DND-41 (cell line): ENCODE measurements around the gene RPN2.

ENCODE experiments used
- ATAC-seq: fragments of 200-7000 bp; cut with Tn5 transposase; 3 replicates; pipeline ENCODE4 v1.9.1; 2021; ENCODE audit warnings: low read depth; ENCODE audit not compliant: insufficient read depth
- DNase-seq: peaks from one replicate; pipeline ENCODE4 v3.0.0-alpha.2; 2020
- H2AFZ ChIP-seq: 2 replicates; pipeline ENCODE4 v1.6.0; 2012; ENCODE audit warnings: low read depth, low read length
- H3K27ac ChIP-seq: 2 replicates; pipeline ENCODE4 v1.5.1; 2012; ENCODE audit warnings: low read length, inconsistent platforms
- H3K27me3 ChIP-seq: fragments of 200-600 bp; sonication (generic); 2 replicates; pipeline ENCODE4 v1.6.0; 2012; ENCODE audit warnings: low read length, mild to moderate bottlenecking, inconsistent platforms; ENCODE audit not compliant: insufficient read depth, poor library complexity
- H3K36me3 ChIP-seq: 2 replicates; pipeline ENCODE4 v1.5.1; 2012; ENCODE audit warnings: low read length, inconsistent platforms; ENCODE audit not compliant: insufficient read depth
- H3K4me1 ChIP-seq: 2 replicates; pipeline ENCODE4 v1.5.1; 2012; ENCODE audit warnings: mild to moderate bottlenecking, low read length; ENCODE audit not compliant: insufficient read depth
- H3K4me2 ChIP-seq: 2 replicates; pipeline ENCODE4 v1.6.0; 2012; ENCODE audit warnings: mild to moderate bottlenecking, moderate library complexity, low read length, inconsistent platforms; ENCODE audit not compliant: insufficient read depth
- H3K4me3 ChIP-seq, 2 experiments: fragments of 200-600 bp in 1 of 2; shearing (Covaris generic) in 1 of 2; 2 replicates each; pipeline ENCODE4 v1.5.1; 2012 to 2016; ENCODE audit warnings: inconsistent platforms in 2 of 2, low read length in 2 of 2, mild to moderate bottlenecking in 2 of 2, low read depth in 1 of 2, moderate library complexity in 1 of 2
- H3K79me2 ChIP-seq: 2 replicates; pipeline ENCODE4 v1.6.0; 2012; ENCODE audit warnings: low read length, inconsistent platforms; ENCODE audit not compliant: insufficient read depth
- H3K9ac ChIP-seq: 2 replicates; pipeline ENCODE4 v1.6.0; 2012; ENCODE audit warnings: low read depth, mild to moderate bottlenecking, inconsistent platforms, low read length, moderate library complexity
- H3K9me3 ChIP-seq: 2 replicates; pipeline ENCODE4 v1.5.1; 2012; ENCODE audit warnings: low read length, moderate library complexity, mild to moderate bottlenecking, inconsistent platforms; ENCODE audit not compliant: insufficient read depth, severe bottlenecking
- H4K20me1 ChIP-seq: 2 replicates; pipeline ENCODE4 v1.6.0; 2012; ENCODE audit warnings: low read length; ENCODE audit not compliant: insufficient read depth
- CTCF ChIP-seq: IDR thresholded peaks from 2 replicates; pipeline ENCODE4 v1.5.1; 2012; ENCODE audit warnings: borderline replicate concordance, low read length, moderate library complexity, mild to moderate bottlenecking; ENCODE audit not compliant: poor library complexity, severe bottlenecking; ENCODE audit errors: extremely low read depth
- EZH2 ChIP-seq: IDR thresholded peaks from 3 replicates; pipeline ENCODE4 v1.6.1; 2012; ENCODE audit warnings: borderline replicate concordance, low read depth, mild to moderate bottlenecking, moderate library complexity, low read length, inconsistent platforms; ENCODE audit not compliant: severe bottlenecking

RPN2 gene

GRCh38 chr20:37179683-37180524 is 774 bp downstream of the RPN2 start:
- peaks cover 31% of the 10 kb centered on the region for H3K36me3 ChIP-seq
- peak overlapping the region; percentile 88 for H2AFZ ChIP-seq
- TF ChIP-seq EZH2 (no peak), CTCF (no peak)
- peak overlapping the region; percentile 100 for H3K27ac ChIP-seq
- ATAC-seq (no peak), DNase-seq (no peak)
- H3K27me3 ChIP-seq = no peaks in the 10 kb centered on the region
- H3K4me1 ChIP-seq = peaks cover 39% of the 10 kb centered on the region
- peaks cover 43% of the 10 kb centered on the region for H4K20me1 ChIP-seq
- peaks cover 76% of the 10 kb centered on the region for H3K79me2 ChIP-seq
- H3K9me3 ChIP-seq = no peaks in the 10 kb centered on the region
- H3K9ac ChIP-seq = peak overlapping the region; percentile 91
- H3K4me2 ChIP-seq = peak overlapping the region; percentile 77
- peak overlapping the region; percentile 69 to 83 for H3K4me3 ChIP-seq

GRCh38 chr20:37185686-37186085 is 6.6 kb downstream of the RPN2 start:
- TF ChIP-seq EZH2 (no peak), CTCF (no peak)
- Histone ChIP-seq H3K36me3 (peaks cover 78% of the 10 kb centered on the region), H3K79me2 (peaks cover 96% of the 10 kb centered on the region), H3K9ac (no peak overlapping the region), H2AFZ (no peak overlapping the region), H3K4me2 (0 out of 2 replicates have a peak overlapping the region, but pooled peaks have one; percentile 9), H4K20me1 (peaks cover 63% of the 10 kb centered on the region), H3K9me3 (no peaks in the 10 kb centered on the region), H3K4me3 (no peak overlapping the region), H3K4me1 (peaks cover 17% of the 10 kb centered on the region), H3K27ac (no peak overlapping the region), H3K27me3 (no peaks in the 10 kb centered on the region)
- ATAC-seq (no peak), DNase-seq (no peak)

GRCh38 chr20:37188787-37189186 is 9.7 kb downstream of the RPN2 start:
- H3K4me3 ChIP-seq = no peak overlapping the region
- peaks cover 96% of the 10 kb centered on the region for H3K79me2 ChIP-seq
- no peak overlapping the region for H2AFZ ChIP-seq
- H3K4me1 ChIP-seq = peaks cover 6% of the 10 kb centered on the region
- DNase-seq (no peak), ATAC-seq (no peak)
- no peaks in the 10 kb centered on the region for H3K9me3 ChIP-seq
- H3K9ac ChIP-seq = no peak overlapping the region
- TF ChIP-seq CTCF (no peak), EZH2 (no peak)
- H3K27me3 ChIP-seq = no peaks in the 10 kb centered on the region
- peaks cover 84% of the 10 kb centered on the region for H3K36me3 ChIP-seq
- H3K27ac ChIP-seq = no peak overlapping the region
- H3K4me2 ChIP-seq = no peak overlapping the region
- peaks cover 70% of the 10 kb centered on the region for H4K20me1 ChIP-seq
